Suprapubic skin (tissue), 3 donors: Measurements from ENCODE around the gene GJC2.

Source experiments
- CTCF ChIP-seq, 2 donors: fragments of 200-600 bp in 1 of 2; fragments of 450-650 bp in 1 of 2; sonication (generic) in 1 of 2; IDR thresholded peaks; one replicate each; pipeline ENCODE4 v1.5.1; 2016 to 2019; ENCODE audit warnings: antibody characterized with exemption in 2 of 2, mild to moderate bottlenecking in 1 of 2, moderate library complexity in 1 of 2
- POLR2A ChIP-seq, 2 donors: fragments of 450-650 bp; IDR thresholded peaks; one replicate each; pipeline ENCODE4 v1.6.1; 2017; ENCODE audit warnings: antibody characterized with exemption in 2 of 2, mild to moderate bottlenecking in 2 of 2, moderate library complexity in 2 of 2

GRCh38 chr1:228207851-228208821 is 58.4 kb downstream of the GJC2 start, which contains the start of gene OBSCN:
- TF ChIP-seq POLR2A (IDR thresholded peaks at IDR 0.05) (no peak), CTCF (IDR thresholded peaks at IDR 0.05) (no peak)
